DOHH2 (cell line): Measurements from ENCODE around the gene COX5B.

Experiments
- EZH2phosphoT487 ChIP-seq: fragments of 200-600 bp; sonication (generic); IDR thresholded peaks from 2 replicates; pipeline ENCODE4 v1.6.1; 2017; ENCODE audit warnings: borderline replicate concordance, mild to moderate bottlenecking, antibody characterized with exemption, low read length, moderate library complexity, mixed read lengths
- TF ChIP-seq, protein P1 (sequence below): fragments of 200-600 bp; sonication (generic); IDR thresholded peaks from one replicate; pipeline ENCODE4 v1.5.1; 2014; ENCODE audit warnings: antibody characterized with exemption, mild to moderate bottlenecking, low read depth, low read length; ENCODE audit not compliant: poor library complexity, severe bottlenecking

DNA sequence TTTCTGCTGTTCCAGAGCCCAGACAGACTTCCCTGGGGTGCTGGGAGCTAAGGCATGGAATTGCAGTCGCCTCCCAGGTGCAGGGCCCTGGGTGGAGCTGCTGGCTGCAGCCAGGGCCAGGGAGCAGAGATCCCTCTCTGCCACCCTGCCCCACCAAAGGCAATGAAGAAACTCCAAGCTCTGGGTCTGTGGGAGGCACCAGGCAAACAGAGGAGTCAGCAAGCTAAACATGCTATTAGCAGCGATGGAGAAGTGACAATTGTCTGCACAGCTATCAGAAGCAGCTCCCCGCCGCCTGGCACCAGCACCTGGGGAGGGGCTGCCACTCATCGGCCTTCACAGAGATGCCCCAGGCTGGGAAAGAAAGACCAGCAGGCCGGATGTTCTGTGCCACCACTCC lies 28.0 kb upstream of the COX5B start:
- TF ChIP-seq, protein P1, sequence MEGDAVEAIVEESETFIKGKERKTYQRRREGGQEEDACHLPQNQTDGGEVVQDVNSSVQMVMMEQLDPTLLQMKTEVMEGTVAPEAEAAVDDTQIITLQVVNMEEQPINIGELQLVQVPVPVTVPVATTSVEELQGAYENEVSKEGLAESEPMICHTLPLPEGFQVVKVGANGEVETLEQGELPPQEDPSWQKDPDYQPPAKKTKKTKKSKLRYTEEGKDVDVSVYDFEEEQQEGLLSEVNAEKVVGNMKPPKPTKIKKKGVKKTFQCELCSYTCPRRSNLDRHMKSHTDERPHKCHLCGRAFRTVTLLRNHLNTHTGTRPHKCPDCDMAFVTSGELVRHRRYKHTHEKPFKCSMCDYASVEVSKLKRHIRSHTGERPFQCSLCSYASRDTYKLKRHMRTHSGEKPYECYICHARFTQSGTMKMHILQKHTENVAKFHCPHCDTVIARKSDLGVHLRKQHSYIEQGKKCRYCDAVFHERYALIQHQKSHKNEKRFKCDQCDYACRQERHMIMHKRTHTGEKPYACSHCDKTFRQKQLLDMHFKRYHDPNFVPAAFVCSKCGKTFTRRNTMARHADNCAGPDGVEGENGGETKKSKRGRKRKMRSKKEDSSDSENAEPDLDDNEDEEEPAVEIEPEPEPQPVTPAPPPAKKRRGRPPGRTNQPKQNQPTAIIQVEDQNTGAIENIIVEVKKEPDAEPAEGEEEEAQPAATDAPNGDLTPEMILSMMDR = no peak
- TF ChIP-seq EZH2phosphoT487 = no peak
